SIG-M5 treated with dmso at 0.1 percent for 504 hours (cell line): ENCODE data around the gene OCEL1.
A peak's percentile ranks its signal among the peaks of the same experiment; 100 is the strongest.
"Not testable (repeated sequence)": the region's sequence is repeated elsewhere in the genome, so short reads cannot be mapped to it uniquely, and the experiment has no call there.

ENCODE experiments used
- DNase-seq: peaks from one replicate; lab custom pipeline; 2025; ENCODE audit not compliant: unreplicated experiment; lab: John Stamatoyannopoulos, UW

The OCEL1 gene

GRCh38 chr19:17260842-17261325 is 34.9 kb downstream of the OCEL1 start:
- peak; percentile 76 for DNase-seq

DNA sequence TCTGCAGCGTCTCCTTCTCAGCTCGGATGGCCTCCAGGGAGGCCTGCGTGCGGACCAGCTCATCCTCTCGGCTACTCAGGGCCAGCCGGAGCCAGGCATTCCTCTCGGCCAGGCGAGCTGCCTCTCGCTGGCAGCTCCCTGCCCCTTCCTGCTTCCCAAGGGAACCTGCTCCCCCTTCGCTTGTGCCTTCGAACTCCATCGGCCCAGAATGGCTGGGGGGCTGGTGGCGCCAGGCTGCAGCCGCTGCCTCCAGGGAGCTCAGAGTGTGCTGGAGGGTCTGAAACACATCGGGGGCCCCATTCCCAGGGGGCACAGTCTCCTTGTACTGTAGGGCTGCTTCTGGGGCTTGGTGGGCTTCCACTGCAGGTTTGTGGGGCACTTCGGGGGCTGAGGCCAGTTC is 36.5 kb downstream of the OCEL1 start:
- DNase-seq, result no peak

- no peak for DNase-seq
Measured at GRCh38 chr19:17263712-17264640, 38.0 kb downstream of the OCEL1 start.

DNA sequence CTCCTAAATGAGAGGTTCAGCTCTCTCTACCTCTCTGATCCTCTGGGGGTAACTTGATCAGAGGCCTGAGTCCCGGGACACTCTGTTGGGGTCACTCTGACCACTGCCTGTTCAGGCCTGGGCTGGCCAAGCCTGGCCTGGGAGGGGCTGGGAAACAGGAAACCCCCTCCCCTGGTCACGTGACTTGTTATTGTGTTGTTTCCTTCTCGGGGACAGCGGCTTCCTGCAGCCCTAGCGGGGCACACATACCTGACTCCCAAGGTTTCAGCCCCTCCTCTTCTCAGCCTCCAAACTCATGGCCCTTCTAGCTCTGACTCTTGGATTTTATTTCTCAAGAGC is 38.6 kb downstream of the OCEL1 start, which contains the start of gene USHBP1:
Gene USHBP1, minus strand, starts transcription at position 105 of the 339 bp plus-strand sequence. CDS start 446 bp downstream, outside the sequence.
- DNase-seq, result no peak

GRCh38 chr19:17266026-17266425 is 40.0 kb downstream of the OCEL1 start:
- DNase-seq, result no peak

- no peak for DNase-seq
Measured at GRCh38 chr19:17266589-17266974, 40.6 kb downstream of the OCEL1 start.

DNA sequence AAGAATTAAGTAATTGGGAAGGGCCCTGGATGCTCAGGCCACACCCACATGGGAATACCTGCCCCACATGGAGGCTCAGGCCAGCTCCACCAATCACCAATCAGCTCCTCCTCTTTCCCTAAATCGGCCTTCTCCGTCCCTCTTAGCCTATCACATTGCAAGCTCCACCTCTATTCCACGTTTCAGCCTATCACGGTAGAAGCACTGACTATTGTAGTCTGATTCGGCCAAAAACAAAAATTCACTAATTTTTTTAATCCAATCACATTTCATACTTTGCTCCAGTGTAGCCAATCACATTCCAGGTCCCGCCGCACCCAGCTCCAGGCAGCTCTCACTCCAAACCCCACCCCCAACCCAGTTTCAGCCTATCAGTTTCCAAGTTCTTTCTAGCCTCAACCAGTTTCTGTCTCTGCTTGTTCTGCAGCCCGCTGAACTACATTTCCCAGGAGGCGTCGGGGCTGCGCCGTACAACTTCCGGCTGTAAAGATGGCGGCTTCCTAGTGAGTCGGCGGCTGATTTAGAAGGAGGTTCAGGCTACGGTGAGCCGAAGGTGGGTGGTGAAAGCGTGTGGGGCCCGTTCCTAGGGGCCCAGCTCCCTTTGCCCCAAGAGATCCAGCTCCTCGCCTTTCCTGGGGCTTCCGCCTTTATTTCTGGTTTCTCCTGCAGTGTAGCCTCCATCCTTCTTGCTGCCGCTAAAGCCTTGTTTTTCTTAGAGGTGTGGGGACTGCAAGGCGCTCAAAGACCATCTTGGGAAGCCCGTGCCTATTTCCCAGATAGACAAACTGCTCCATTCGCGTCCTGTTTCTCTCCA is 41.2 kb downstream of the OCEL1 start, which contains the start of gene BABAM1:
Gene BABAM1, plus strand, starts transcription at position 469 of the 814 bp plus-strand sequence. CDS start 1,364 bp downstream, outside the sequence.
- DNase-seq, result peak; percentile 100

DNA sequence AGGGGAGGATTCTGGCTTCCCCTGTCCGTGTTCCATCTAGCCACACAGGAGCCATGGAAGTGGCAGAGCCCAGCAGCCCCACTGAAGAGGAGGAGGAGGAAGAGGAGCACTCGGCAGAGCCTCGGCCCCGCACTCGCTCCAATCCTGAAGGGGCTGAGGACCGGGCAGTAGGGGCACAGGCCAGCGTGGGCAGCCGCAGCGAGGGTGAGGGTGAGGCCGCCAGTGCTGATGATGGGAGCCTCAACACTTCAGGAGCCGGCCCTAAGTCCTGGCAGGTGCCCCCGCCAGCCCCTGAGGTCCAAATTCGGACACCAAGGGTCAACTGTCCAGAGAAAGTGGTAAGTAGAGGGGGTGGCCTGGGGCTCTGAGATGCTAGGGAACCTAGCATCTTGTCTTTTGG is 42.7 kb downstream of the OCEL1 start:
- no peak for DNase-seq

DNA sequence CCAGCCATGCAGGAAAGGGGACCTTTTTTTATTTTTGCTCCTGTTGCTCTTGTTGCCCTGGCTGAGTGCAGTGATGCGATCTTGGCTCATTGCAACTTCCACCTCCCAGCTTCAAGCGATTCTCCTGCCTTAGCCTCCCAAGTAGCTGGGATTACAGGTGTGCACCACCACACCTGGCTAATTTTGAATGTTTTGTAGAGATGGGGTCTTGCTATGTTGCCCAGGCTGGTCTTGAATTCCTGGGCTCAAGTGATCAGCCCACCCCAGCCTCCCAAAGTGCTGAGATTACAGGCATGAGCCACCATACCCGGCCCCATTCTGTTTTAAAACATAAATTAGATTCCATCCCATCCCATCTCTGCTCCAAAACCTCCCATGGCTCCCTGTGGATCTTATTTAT is 48.9 kb downstream of the OCEL1 start:
- DNase-seq, result not testable (repeated sequence)

DNA sequence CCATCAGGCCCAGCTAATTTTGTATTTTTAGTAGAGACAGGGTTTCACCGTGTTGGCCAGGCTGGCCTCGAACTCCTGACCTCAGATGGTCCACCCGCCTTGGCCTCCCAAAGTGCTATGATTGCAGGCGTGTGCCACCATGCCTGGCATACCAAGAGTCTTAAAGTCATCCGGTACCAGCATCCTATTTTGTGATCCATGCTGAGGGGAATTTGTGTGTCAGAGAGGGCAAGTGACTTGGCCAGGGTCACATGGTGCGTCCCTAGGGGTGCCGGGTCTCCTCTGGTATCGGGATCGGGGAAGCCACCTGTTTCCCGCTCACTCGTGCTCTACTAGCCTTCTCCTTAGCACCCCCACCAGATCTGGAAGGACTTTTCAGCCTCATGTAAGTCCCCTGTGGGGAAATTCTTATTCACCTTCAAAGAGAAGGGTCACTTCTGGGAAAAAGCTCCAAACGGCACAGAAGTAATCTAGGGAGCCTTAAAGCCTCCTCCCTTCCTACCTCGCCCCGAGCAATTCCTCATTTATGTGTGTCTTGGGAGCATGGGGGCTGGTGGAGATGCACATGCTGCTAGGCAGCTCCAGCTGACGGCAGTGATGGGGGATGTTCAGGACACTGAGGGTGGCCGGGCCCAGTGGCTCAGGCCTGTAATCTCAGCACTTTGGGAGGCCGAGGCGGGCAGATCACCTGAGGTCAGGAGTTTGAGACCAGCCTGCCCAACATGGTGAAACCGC is 49.6 kb downstream of the OCEL1 start:
- DNase-seq, result no peak
